GM12878 (cell line): Measurements from ENCODE around the gene MDC1. TPM values are rescaled to one million over a fixed set of nuclear protein-coding genes. Genes with fewer than 3 reads are reported as not detected.

Experiments used
- BCL11A ChIP-seq: IDR thresholded peaks from 2 replicates; pipeline ENCODE4 v1.6.1; 2011; ENCODE audit warnings: low read depth, low read length
- BHLHE40 ChIP-seq, 2 experiments: fragments of 450-650 bp in 1 of 2; IDR thresholded peaks; 2 replicates each; pipeline ENCODE4 v1.6.1; 2011 to 2017; ENCODE audit warnings: low read depth in 2 of 2, borderline replicate concordance in 1 of 2, improper control_type of control experiment in 1 of 2, low read length in 1 of 2, mild to moderate bottlenecking in 1 of 2
- CBX5 ChIP-seq: sonication (generic); IDR thresholded peaks from 2 replicates; pipeline ENCODE4 v1.6.1; 2016; ENCODE audit warnings: low read depth, moderate library complexity, mild to moderate bottlenecking, inconsistent platforms
- CREB1 ChIP-seq: IDR thresholded peaks from 2 replicates; pipeline ENCODE4 v1.6.1; 2012; ENCODE audit warnings: low read depth, mild to moderate bottlenecking, inconsistent platforms
- EGR1 ChIP-seq, 2 experiments: IDR thresholded peaks; 1 replicate in 1 of 2; 2 replicates in 1 of 2; pipeline ENCODE4 v1.6.1; 2011 to 2012; ENCODE audit warnings: low read depth in 2 of 2, low read length in 2 of 2, borderline replicate concordance in 1 of 2, mild to moderate bottlenecking in 1 of 2, moderate library complexity in 1 of 2
- ESRRA ChIP-seq: IDR thresholded peaks from 2 replicates; pipeline ENCODE4 v1.6.1; 2012; ENCODE audit warnings: mild to moderate bottlenecking, low read length, improper control_type of control experiment
- ETV6 ChIP-seq, 2 experiments: fragments of 450-650 bp in 1 of 2; IDR thresholded peaks in 1 of 2; conservative IDR thresholded peaks in 1 of 2; 2 replicates each; pipeline ENCODE4 v1.6.1; 2014; ENCODE audit warnings: antibody characterized with exemption in 1 of 2, borderline replicate concordance in 1 of 2, low read depth in 1 of 2, mild to moderate bottlenecking in 1 of 2, moderate library complexity in 1 of 2
- FOXK2 ChIP-seq: fragments of 450-650 bp; IDR thresholded peaks from 2 replicates; pipeline ENCODE4 v1.6.1; 2017; ENCODE audit warnings: mild to moderate bottlenecking, moderate library complexity
- IKZF2 ChIP-seq, 2 experiments: fragments of 450-650 bp; IDR thresholded peaks; 2 replicates each; pipeline ENCODE4 v1.6.1; 2017; ENCODE audit warnings: mild to moderate bottlenecking in 2 of 2, moderate library complexity in 2 of 2
- IRF3 ChIP-seq: fragments of 450-650 bp; IDR thresholded peaks from 2 replicates; pipeline ENCODE4 v1.6.1; 2014; ENCODE audit warnings: mild to moderate bottlenecking
- JUNB ChIP-seq: IDR thresholded peaks from 2 replicates; pipeline ENCODE4 v1.6.1; 2016; ENCODE audit warnings: antibody characterized with exemption, mild to moderate bottlenecking
- KAT2A ChIP-seq: conservative IDR thresholded peaks from 2 replicates; pipeline ENCODE4 v1.6.1; 2011; ENCODE audit warnings: low read depth, low read length; ENCODE audit not compliant: control insufficient read depth
- NFYB ChIP-seq: IDR thresholded peaks from 2 replicates; pipeline ENCODE4 v1.6.1; 2011; ENCODE audit warnings: low read depth, mild to moderate bottlenecking, low read length, improper control_type of control experiment, moderate library complexity; ENCODE audit not compliant: insufficient read depth
- NR2F1 ChIP-seq: fragments of 450-650 bp; conservative IDR thresholded peaks from 2 replicates; pipeline ENCODE4 v1.6.1; 2017; ENCODE audit warnings: mild to moderate bottlenecking
- PAX5 ChIP-seq: IDR thresholded peaks from 2 replicates; pipeline ENCODE4 v1.6.1; 2011; ENCODE audit warnings: low read depth, low read length, borderline replicate concordance
- POLR2A ChIP-seq: IDR thresholded peaks from 2 replicates; pipeline ENCODE4 v1.6.1; 2011; ENCODE audit warnings: low read depth, mild to moderate bottlenecking, low read length
- POLR2AphosphoS5 ChIP-seq: IDR thresholded peaks from 2 replicates; pipeline ENCODE4 v1.6.1; 2011; ENCODE audit warnings: mild to moderate bottlenecking, low read length, inconsistent platforms
- STAT3 ChIP-seq: IDR thresholded peaks from 2 replicates; pipeline ENCODE4 v1.6.1; 2011; ENCODE audit warnings: low read depth, low read length, improper control_type of control experiment
- TBL1XR1 ChIP-seq: IDR thresholded peaks from 2 replicates; pipeline ENCODE4 v1.6.1; 2012; ENCODE audit warnings: low read depth, low read length, improper control_type of control experiment
- USF1 ChIP-seq: IDR thresholded peaks from 2 replicates; pipeline ENCODE4 v1.6.1; 2011; ENCODE audit warnings: borderline replicate concordance, low read depth, mild to moderate bottlenecking, moderate library complexity, mixed read lengths, low read length; ENCODE audit not compliant: insufficient read depth; ENCODE audit errors: extremely low read length
- ZBTB33 ChIP-seq: fragments of 450-650 bp; IDR thresholded peaks from 2 replicates; pipeline ENCODE4 v1.6.1; 2017; ENCODE audit warnings: mild to moderate bottlenecking
- ZNF687 ChIP-seq: fragments of 450-650 bp; IDR thresholded peaks from 2 replicates; pipeline ENCODE4 v1.6.1; 2017; ENCODE audit warnings: mild to moderate bottlenecking, moderate library complexity
- polyA plus RNA-seq, 11 experiments: library from polyadenylated mRNA; depleted of rRNA in 4 of 11; unstranded in 6 of 11; stranded (reverse) in 5 of 11; fragments of >200 nt; fragmentation: Nextera tagmentation in 4 of 11; fragmentation: Illumina TruSeq in 1 of 11; extraction: Ambion mirVana in 4 of 11; extraction: Trizol in 1 of 11; gene quantifications; 1 replicate in 1 of 11; 2 replicates in 10 of 11; pipeline versions ENCODE4 v1.2.1 to v1.2.3, GENCODE V29; 2011 to 2016; ENCODE audit warnings: inconsistent platforms in 2 of 11, missing spikeins in 2 of 11, low read depth in 1 of 11
- total RNA-seq, 4 experiments: library from RNA; depleted of rRNA in 3 of 4; stranded (reverse); fragments of >200 nt in 3 of 4; fragmentation: Illumina TruSeq in 1 of 4; extraction: Trizol in 1 of 4; gene quantifications; 2 replicates each; pipeline versions ENCODE4 v1.2.1 to v1.2.3, GENCODE V29; 2013 to 2021

The MDC1 gene
- total and polyA plus RNA-seq, 10 of the 15 experiments (the other 5 are each of a cell fraction or from before 2014, with no cell fraction given), result 5.1 to 62.5 (median 22.4) TPM

GRCh38 chr6:30686908-30687658 lies 30.0 kb downstream of the MDC1 start (continued):
- TF ChIP-seq FOXK2, result no peak
- TF ChIP-seq TBL1XR1, result peak; percentile 88
- TF ChIP-seq NFYB, result peak; percentile 67; the same call in 1 of the 2 replicates
- TF ChIP-seq ESRRA, result no peak
- TF ChIP-seq CREB1, result no peak
- TF ChIP-seq JUNB, result no peak
- peak; percentile 98 for TF ChIP-seq PAX5
- TF ChIP-seq BHLHE40 (IDR thresholded peaks at IDR 0.05; ENCODE audit: borderline replicate concordance in 1 of 2, low read depth in 2 of 2, low read length in 1 of 2), result peak; percentile 91 to 95
- peak; percentile 62 for TF ChIP-seq POLR2A
- no peak for TF ChIP-seq CBX5
- TF ChIP-seq ZBTB33, result 0 out of 2 replicates have a peak, but pooled peaks have one; percentile 12
- TF ChIP-seq POLR2AphosphoS5, result peak; percentile 82; the same call in 1 of the 2 replicates
- TF ChIP-seq EGR1 (IDR thresholded peaks at IDR 0.05; ENCODE audit: borderline replicate concordance in 1 of 2, low read depth in 2 of 2, low read length in 2 of 2), result peak in 1 of 2 experiments; percentile 82; a peak in 2 of 3 replicates
- TF ChIP-seq IKZF2 (IDR thresholded peaks at IDR 0.05), result peak; percentile 94 to 97
- peak; percentile 93 for TF ChIP-seq NR2F1
- TF ChIP-seq STAT3, result no peak
- TF ChIP-seq ZNF687, result 0 out of 2 replicates have a peak, but pooled peaks have one; percentile 28
- peak in 1 of 2 experiments; percentile 58; a peak in 1 of 4 replicates for TF ChIP-seq ETV6 (conservative IDR thresholded peaks at IDR 0.05 in 1 of 2, IDR thresholded peaks at IDR 0.05 in 1 of 2; ENCODE audit: borderline replicate concordance in 1 of 2, low read depth in 1 of 2)
- TF ChIP-seq IRF3, result no peak
- TF ChIP-seq USF1, result peak; percentile 17
- TF ChIP-seq KAT2A, result no peak
- TF ChIP-seq BCL11A, result peak; percentile 68; the same call in 1 of the 2 replicates
